GM23338 (cell line): Measurements from ENCODE around the gene ANKH. TPM values are rescaled to one million over a fixed set of nuclear protein-coding genes. Genes with fewer than 3 reads are reported as not detected.

Experiments used
- ATAC-seq: fragments of 200-7000 bp; cut with Tn5 transposase; 3 replicates; pipeline ENCODE4 v1.9.1; 2020
- DNase-seq: peaks from one replicate; pipeline ENCODE4 v3.0.0-alpha.2; 2015; ENCODE audit warnings: low spot score
- H2AFZ ChIP-seq: fragments of 200-600 bp; sonication (generic); 2 replicates; pipeline ENCODE4 v1.8.0; 2016; ENCODE audit warnings: antibody characterized with exemption, mild to moderate bottlenecking, moderate library complexity
- H3F3A ChIP-seq: fragments of 200-600 bp; sonication (generic); replicated peaks from 2 replicates; pipeline ENCODE4 v1.8.0; 2017; ENCODE audit warnings: antibody characterized with exemption, mixed run types, low read depth
- H3K27ac ChIP-seq: fragments of 200-600 bp; sonication (generic); 2 replicates; pipeline ENCODE4 v1.6.1; 2016; ENCODE audit warnings: low read depth
- H3K27me3 ChIP-seq: fragments of 200-600 bp; sonication (generic); 2 replicates; pipeline ENCODE4 v1.8.0; 2016; ENCODE audit warnings: mild to moderate bottlenecking, mixed run types, moderate library complexity; ENCODE audit not compliant: insufficient read depth
- H3K36me3 ChIP-seq: fragments of 200-600 bp; sonication (generic); 2 replicates; pipeline ENCODE4 v1.8.0; 2016; ENCODE audit warnings: mild to moderate bottlenecking; ENCODE audit not compliant: insufficient read depth
- H3K4me1 ChIP-seq: fragments of 200-600 bp; sonication (generic); 2 replicates; pipeline ENCODE4 v1.8.0; 2016; ENCODE audit warnings: mild to moderate bottlenecking, moderate library complexity; ENCODE audit not compliant: insufficient read depth
- H3K4me2 ChIP-seq: fragments of 200-600 bp; sonication (generic); 2 replicates; pipeline ENCODE4 v1.7.1; 2017; ENCODE audit warnings: mixed run types
- H3K4me3 ChIP-seq: fragments of 200-600 bp; sonication (generic); 2 replicates; pipeline ENCODE4 v1.6.1; 2016; ENCODE audit warnings: mixed run types
- H3K79me2 ChIP-seq: fragments of 200-600 bp; sonication (generic); replicated peaks from 2 replicates; pipeline ENCODE4 v1.8.0; 2017; ENCODE audit warnings: mild to moderate bottlenecking; ENCODE audit not compliant: insufficient read depth
- H3K9me2 ChIP-seq: fragments of 200-600 bp; sonication (generic); 2 replicates; pipeline ENCODE4 v1.8.0; 2017; ENCODE audit not compliant: insufficient read depth
- H4K20me1 ChIP-seq: fragments of 200-600 bp; sonication (generic); replicated peaks from 2 replicates; pipeline ENCODE4 v1.8.0; 2017; ENCODE audit warnings: mild to moderate bottlenecking; ENCODE audit not compliant: insufficient read depth
- H3K27ac Mint-ChIP-seq: 2 replicates; pipeline ENCODE4 v1.8.0; 2020; ENCODE audit warnings: inconsistent platforms, mild to moderate bottlenecking, moderate library complexity, mixed read lengths
- H3K27me3 Mint-ChIP-seq: 3 replicates; pipeline ENCODE4 v1.8.0; 2022; ENCODE audit warnings: low read depth, mild to moderate bottlenecking, moderate library complexity, mixed read lengths, inconsistent platforms; ENCODE audit not compliant: insufficient read depth, poor library complexity
- H3K36me3 Mint-ChIP-seq: 3 replicates; pipeline ENCODE4 v1.8.0; 2021; ENCODE audit warnings: low read depth, mild to moderate bottlenecking, inconsistent platforms, moderate library complexity, mixed read lengths
- H3K4me1 Mint-ChIP-seq: 3 replicates; pipeline ENCODE4 v1.8.0; 2020; ENCODE audit warnings: mild to moderate bottlenecking, inconsistent platforms, mixed read lengths
- H3K4me3 Mint-ChIP-seq: 3 replicates; pipeline ENCODE4 v1.8.0; 2021; ENCODE audit warnings: moderate library complexity, mild to moderate bottlenecking, inconsistent platforms, mixed read lengths
- H3K9me3 Mint-ChIP-seq: 3 replicates; pipeline ENCODE4 v1.8.0; 2020; ENCODE audit warnings: moderate library complexity, mild to moderate bottlenecking, inconsistent platforms, mixed read lengths
- CREB1 ChIP-seq: fragments of 250-450 bp; sonication (Bioruptor Pico); IDR thresholded peaks from 2 replicates; pipeline ENCODE4 v1.5.0; 2020; ENCODE audit warnings: low read depth, mild to moderate bottlenecking, moderate library complexity
- EZH2 ChIP-seq: fragments of 200-600 bp; sonication (generic); IDR thresholded peaks from one replicate; pipeline ENCODE4 v1.8.0; 2017; ENCODE audit warnings: antibody characterized with exemption, mild to moderate bottlenecking, low read depth; ENCODE audit not compliant: unreplicated experiment
- JUNB ChIP-seq: IDR thresholded peaks from one replicate; pipeline ENCODE4 v1.6.1; 2016; ENCODE audit warnings: antibody characterized with exemption; ENCODE audit not compliant: unreplicated experiment
- NANOG ChIP-seq: IDR thresholded peaks from 2 replicates; pipeline ENCODE4 v1.6.1; 2016; ENCODE audit warnings: antibody characterized with exemption, borderline replicate concordance
- POLR2AphosphoS5 ChIP-seq: IDR thresholded peaks from 2 replicates; pipeline ENCODE4 v1.6.1; 2016; ENCODE audit warnings: antibody characterized with exemption, low read depth
- STAT1 ChIP-seq: IDR thresholded peaks from one replicate; pipeline ENCODE4 v1.6.1; 2016; ENCODE audit warnings: antibody characterized with exemption; ENCODE audit not compliant: unreplicated experiment
- ZNF114 ChIP-seq: fragments of 250-450 bp; sonication (Bioruptor Pico); IDR thresholded peaks from 2 replicates; pipeline ENCODE4 v1.5.0; 2020; ENCODE audit warnings: mild to moderate bottlenecking, moderate library complexity
- ZNF331 ChIP-seq: fragments of 250-450 bp; sonication (Bioruptor Pico); IDR thresholded peaks from 2 replicates; pipeline ENCODE4 v1.5.0; 2020; ENCODE audit warnings: low read depth, mild to moderate bottlenecking, moderate library complexity
- ZNF462 ChIP-seq: fragments of 250-450 bp; sonication (Bioruptor Pico); IDR thresholded peaks from 2 replicates; pipeline ENCODE4 v1.5.0; 2020; ENCODE audit warnings: mild to moderate bottlenecking, moderate library complexity
- polyA plus RNA-seq: library from polyadenylated mRNA; unstranded; fragments of >200 nt; fragmentation: Nextera tagmentation; extraction: Ambion mirVana; gene quantifications from 2 replicates; pipeline ENCODE4 v1.2.1, GENCODE V29; 2016
- total RNA-seq: library from RNA; depleted of rRNA; stranded (reverse); fragments of >200 nt; shearing (Covaris generic); gene quantifications from 2 replicates; pipeline ENCODE4 v1.2.3, GENCODE V29; 2014
- TF ChIP-seq, protein P1 (sequence below): IDR thresholded peaks from 2 replicates; pipeline ENCODE4 v1.6.1; 2016; ENCODE audit warnings: antibody characterized with exemption

ANKH gene
- total and polyA plus RNA-seq, 2 experiments from 2014 or later, result 5.0 to 6.1 TPM

DNA sequence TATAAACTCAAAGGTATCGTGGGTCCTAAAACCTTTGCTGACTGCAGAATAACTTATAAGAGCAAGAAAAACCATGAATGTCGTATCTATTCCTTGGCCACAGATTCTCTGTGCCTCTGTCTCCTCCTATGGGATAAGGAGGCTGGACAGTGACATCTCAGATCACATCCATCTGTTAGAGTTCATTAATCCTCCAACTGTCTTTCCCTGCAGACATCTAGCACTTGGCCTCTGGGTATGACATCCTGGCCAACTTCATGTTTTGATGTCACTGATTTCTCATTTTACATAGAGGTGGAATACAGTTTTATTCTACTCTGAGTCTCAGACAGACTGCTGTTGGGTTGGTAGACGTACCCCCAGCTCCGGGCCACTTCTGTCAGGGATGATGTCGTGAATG, 120.9 kb downstream of the ANKH start (continued):
- TF ChIP-seq ZNF462 (CRISPR knock-in tag) (no peak), JUNB (no peak), NANOG (no peak), POLR2AphosphoS5 (no peak), ZNF331 (CRISPR knock-in tag) (no peak), EZH2 (no peak), ZNF114 (CRISPR knock-in tag) (no peak), CREB1 (CRISPR knock-in tag) (no peak), STAT1 (no peak)
- TF ChIP-seq, protein P1, sequence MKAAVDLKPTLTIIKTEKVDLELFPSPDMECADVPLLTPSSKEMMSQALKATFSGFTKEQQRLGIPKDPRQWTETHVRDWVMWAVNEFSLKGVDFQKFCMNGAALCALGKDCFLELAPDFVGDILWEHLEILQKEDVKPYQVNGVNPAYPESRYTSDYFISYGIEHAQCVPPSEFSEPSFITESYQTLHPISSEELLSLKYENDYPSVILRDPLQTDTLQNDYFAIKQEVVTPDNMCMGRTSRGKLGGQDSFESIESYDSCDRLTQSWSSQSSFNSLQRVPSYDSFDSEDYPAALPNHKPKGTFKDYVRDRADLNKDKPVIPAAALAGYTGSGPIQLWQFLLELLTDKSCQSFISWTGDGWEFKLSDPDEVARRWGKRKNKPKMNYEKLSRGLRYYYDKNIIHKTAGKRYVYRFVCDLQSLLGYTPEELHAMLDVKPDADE, result no peak

DNA sequence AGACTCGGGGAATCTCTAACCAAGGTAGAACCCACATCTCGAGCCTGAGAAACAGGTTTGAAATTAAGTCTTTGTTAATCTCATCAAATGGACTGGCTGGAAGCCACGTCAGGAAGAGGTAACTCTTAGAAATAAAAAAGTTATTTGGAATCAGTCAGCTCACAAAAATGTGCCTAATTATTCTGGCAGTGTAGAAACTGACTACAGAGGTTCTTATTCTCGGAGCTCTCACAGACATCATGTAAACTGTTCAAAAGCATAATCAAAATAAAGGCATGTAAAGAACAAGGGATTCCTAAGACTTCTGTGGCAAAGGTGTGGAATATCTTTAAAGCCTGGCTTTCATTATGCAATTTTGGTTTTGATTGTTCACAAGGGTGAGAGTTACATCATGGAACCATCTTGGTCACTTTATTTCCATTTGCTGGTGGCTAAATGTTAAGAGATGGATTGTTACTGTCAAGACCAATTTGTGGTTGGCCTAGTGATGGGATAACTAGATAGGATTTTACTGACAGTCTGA, 121.9 kb downstream of the ANKH start:
- no peak for DNase-seq
- no peak overlapping the region for H3K27ac Mint-ChIP-seq
- ATAC-seq, result no peak
- Histone ChIP-seq H3K27ac (no peak overlapping the region), H3K27me3 (no peaks in the 10 kb centered on the region), H3K36me3 (no peaks in the 10 kb centered on the region), H3K4me3 (no peak overlapping the region), H3K4me1 (no peaks in the 10 kb centered on the region), H3F3A (no peaks in the 10 kb centered on the region), H3K9me2 (no peaks in the 10 kb centered on the region), H3K79me2 (no peaks in the 10 kb centered on the region), H3K4me2 (no peak overlapping the region), H4K20me1 (no peaks in the 10 kb centered on the region), H2AFZ (no peak overlapping the region)
- H3K27me3 Mint-ChIP-seq, result peaks cover 2% of the 10 kb centered on the region
- no peaks in the 10 kb centered on the region for H3K9me3 Mint-ChIP-seq
- no peak overlapping the region for H3K4me3 Mint-ChIP-seq
- peaks cover 12% of the 10 kb centered on the region for H3K4me1 Mint-ChIP-seq
- no peaks in the 10 kb centered on the region for H3K36me3 Mint-ChIP-seq
- TF ChIP-seq ZNF331 (CRISPR knock-in tag) (no peak), CREB1 (CRISPR knock-in tag) (no peak), JUNB (no peak), POLR2AphosphoS5 (no peak), STAT1 (no peak)
- TF ChIP-seq, protein P1, result no peak
